HT1080 (cell line): ENCODE data around the gene GABRG3. TPM values are rescaled to one million over a fixed set of nuclear protein-coding genes. Genes with fewer than 3 reads are reported as not detected.

Experiments
- DNase-seq: peaks from one replicate; pipeline ENCODE4 v3.0.0-alpha.2; 2015; ENCODE audit warnings: low read depth
- total RNA-seq: library from RNA; depleted of rRNA; stranded (reverse); fragments of >200 nt; shearing (Covaris generic); gene quantifications from 2 replicates; pipeline ENCODE4 v1.2.3, GENCODE V29; 2014

GABRG3 gene
- total RNA-seq, 1 experiment from 2014 or later: 0.56 TPM

GRCh38 chr15:27457766-27458165 lies 486.8 kb downstream of the GABRG3 start:
- no peak for DNase-seq

DNA sequence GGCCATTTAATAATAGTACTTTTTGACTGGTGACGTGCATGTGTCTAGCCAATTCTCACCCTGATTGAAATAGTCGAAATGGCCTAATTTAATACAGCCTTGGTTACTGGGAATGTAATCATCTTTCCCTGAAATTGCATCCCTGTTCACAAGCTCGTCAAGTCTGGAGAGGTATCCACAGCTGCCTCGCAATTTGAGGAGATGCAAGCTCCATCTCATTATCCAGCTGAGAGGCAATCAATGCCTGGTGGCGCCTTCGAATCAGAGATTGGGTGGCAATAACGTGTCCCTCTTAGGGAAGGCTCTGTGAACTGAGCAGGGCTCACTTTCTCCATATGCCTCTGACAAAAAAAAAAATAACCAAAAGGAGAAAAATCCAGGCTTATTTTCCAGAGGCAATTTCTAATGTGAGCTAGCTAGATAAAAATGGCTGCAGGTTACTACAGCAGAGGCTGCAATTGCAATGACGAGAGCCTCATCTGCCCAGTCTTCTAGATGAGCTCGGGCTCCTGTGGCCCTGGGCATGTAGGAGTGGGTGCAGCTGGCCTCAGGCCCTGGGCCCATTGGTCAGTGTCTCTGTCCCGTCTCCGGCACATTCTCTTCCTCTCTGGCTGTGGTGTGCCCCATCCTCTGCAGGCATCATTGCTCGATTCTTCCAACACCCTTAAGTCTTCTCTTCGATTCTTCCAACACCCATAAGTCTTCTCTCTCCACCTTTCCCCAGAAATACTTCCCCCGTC lies 487.5 kb downstream of the GABRG3 start:
- DNase-seq: no peak

- no peak for DNase-seq
Measured at GRCh38 chr15:27459836-27460235, 488.9 kb downstream of the GABRG3 start.

DNA sequence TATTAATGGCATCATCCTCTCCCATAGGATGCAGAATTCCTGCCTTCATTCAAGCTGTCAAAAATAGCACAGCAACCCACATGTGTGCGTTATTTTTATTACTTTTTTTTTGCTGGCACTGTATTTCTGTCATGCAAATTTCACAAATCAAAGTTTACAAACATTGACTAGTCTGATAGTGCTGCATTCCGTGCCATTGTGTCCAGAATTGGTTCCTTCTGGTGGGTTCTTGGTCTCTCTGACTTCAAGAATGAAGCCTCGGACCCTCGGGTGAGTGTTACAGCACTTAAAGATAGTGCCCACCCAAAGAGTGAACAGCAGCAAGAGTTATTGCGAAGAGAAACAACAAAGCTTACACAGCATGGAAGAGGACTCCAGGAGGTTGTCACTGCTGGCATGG lies 490.2 kb downstream of the GABRG3 start:
- DNase-seq: no peak

GRCh38 chr15:27463525-27464088 lies 492.6 kb downstream of the GABRG3 start:
- no peak for DNase-seq

- peak; percentile 71 for DNase-seq
Measured at GRCh38 chr15:27464941-27465612, 494.1 kb downstream of the GABRG3 start.

DNA sequence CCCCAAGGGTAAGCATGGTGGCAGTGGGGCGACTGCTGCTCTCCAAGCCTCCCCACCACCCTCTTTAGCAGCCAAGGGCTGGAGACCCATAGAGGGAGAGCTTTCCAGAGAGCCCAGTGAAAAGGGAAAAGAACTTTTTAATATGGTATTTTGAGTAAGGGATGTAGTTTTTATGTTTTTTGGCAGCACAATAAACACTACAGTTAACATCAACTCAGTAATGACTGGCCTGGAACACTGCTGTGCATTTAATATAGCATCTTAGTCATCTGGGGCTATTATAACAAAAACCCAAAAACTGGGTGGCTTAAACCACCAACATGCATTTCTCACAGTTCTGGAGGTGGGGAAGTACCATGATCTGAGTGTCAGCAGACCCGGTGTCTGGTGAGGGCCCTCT lies 495.8 kb downstream of the GABRG3 start:
- no peak for DNase-seq

DNA sequence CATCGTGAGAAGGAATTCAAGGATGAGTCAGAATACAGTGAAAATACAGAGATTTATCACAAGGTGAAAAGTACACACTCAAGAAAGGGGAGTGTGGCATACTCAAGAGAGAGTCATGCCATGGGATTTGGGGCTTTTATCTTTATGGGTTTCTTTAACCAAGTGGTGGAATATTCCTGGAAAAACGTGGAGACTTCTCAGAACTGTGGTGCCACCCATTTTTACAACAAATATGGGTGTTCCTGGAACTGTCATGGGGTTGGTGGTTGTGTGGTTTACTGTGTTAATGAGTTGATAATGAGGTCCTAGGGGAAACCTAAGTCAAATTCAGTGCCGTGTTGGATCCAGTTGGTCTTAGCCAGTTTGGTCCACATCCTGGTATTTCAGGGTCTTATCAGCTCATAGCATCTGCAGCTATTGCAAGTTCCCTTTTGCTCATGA lies 497.2 kb downstream of the GABRG3 start:
- DNase-seq: no peak

GRCh38 chr15:27473845-27474244 lies 502.9 kb downstream of the GABRG3 start:
- DNase-seq: no peak

- DNase-seq: no peak
Measured at GRCh38 chr15:27475395-27475794, 504.4 kb downstream of the GABRG3 start.

- DNase-seq: peak; percentile 41
Measured at GRCh38 chr15:27479296-27480140, 508.5 kb downstream of the GABRG3 start.

- no peak for DNase-seq
Measured at GRCh38 chr15:27480141-27480530, 509.2 kb downstream of the GABRG3 start.

DNA sequence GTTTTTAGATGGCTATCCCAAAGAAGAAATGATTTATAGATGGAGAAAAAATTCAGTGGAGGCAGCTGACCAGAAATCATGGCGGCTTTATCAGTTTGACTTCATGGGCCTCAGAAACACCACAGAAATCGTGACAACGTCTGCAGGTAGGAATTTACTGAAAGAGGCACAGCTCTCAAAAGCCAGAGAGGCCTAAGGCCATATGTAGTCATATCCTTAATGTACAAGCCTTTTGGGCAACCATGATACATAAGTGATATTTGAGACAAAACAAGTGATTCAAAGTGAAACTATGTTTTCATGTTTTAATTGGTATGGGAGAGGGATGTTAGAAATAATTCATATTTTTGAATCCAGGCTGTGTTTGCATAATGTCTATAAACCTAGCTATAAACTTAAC lies 509.7 kb downstream of the GABRG3 start:
- no peak for DNase-seq

GRCh38 chr15:27481768-27482167 lies 510.8 kb downstream of the GABRG3 start:
- DNase-seq: no peak

- no peak for DNase-seq
Measured at GRCh38 chr15:27482287-27482686, 511.3 kb downstream of the GABRG3 start.

GRCh38 chr15:27483124-27483523 lies 512.1 kb downstream of the GABRG3 start:
- DNase-seq: no peak

- no peak for DNase-seq
Measured at GRCh38 chr15:27485265-27485664, 514.3 kb downstream of the GABRG3 start.

DNA sequence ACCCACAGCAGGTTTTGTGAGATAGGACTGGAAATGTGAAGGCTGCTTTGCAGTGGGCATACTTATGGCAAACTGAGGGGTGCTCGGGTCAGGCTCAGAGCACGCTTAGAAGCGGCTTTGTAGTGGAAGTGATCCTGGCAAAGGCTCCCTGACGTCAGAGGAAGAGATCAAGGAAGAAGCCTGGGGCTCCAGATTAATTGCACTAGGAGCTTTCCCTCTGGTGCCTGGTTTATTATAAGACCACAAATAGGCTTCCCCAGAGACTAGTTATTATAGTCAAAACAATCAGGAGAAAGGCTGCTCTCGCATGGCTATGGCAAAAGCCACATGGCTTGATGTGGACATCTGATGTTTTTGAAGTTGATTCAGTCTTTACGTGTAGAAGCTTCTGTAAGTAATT lies 515.1 kb downstream of the GABRG3 start:
- no peak for DNase-seq

DNA sequence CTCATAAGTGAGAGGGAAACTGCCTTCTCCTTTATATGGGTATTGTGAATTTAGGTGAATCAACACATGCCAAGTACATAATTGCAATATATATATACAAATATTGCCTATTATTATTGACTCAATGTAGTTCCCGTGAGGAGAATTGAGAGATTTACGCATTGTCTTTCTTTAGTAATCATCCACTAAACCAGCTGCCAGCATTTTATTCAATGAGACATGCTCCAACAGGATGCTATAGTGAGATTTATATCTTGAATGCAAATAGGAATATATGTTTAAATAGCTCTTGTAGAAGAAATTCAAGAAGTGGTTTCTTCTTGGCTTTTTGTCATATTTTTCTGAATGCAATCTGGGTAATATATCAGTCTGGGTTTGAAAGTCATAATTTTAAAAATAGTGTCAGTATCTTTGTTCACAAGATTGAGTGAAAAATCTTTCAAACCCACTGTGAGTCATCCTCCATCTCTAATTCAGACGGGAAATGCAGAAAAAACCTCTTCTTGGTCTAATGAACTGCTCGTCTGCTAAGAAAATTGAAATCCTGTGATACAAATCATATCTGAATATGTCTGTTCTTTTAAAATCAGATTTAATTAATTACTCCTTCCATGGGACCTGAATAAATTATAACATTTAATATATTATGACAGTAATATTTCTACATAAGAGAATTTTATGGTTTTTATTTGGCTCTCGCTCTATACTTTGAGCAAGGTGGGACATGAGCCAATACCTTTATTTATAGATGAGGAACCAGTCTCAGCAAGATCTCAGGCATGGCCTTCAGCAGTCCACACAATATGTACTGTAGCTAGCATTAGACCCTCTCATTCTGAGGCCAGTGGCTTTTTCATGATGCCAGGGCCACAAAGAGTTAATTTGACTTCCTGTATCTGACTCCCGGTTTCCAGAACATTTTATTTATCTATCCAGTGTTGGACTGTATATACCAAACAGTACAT lies 516.0 kb downstream of the GABRG3 start:
- DNase-seq: no peak

DNA sequence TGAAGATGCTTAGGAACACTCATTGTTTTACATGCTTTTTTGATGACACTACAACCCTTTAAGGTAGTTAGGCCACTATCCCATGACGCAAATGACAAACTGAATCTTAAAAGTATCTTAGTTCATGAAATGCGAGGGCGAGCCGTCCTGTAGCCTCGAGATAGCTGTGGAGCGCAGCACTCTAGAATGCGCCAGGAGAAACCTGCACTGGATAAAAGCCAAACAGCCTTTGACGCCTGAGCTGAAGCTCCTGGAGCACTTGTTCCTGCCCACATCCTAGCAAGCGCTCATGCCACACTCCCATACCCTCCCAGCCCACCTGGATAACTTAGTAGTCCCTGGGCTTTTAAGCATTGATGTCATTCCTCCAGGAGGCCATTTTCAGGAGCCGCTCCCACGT lies 516.9 kb downstream of the GABRG3 start:
- DNase-seq: no peak
